Kidney (tissue), 22 donors: Measurements from ENCODE around the gene PTGR2. TPM values are rescaled to one million over a fixed set of nuclear protein-coding genes. Genes with fewer than 3 reads are reported as not detected.

Experiments used
- DNase-seq, 5 donors: peaks; one replicate each; pipeline ENCODE4 v3.0.0-alpha.2; 2013 to 2020
- FAIRE-seq: peaks from 2 replicates; lab custom pipeline; 2012; peaks lifted over from hg19 to GRCh38; lab: Jason Lieb, UNC
- H3K27ac ChIP-seq, 2 donors: one replicate each; pipeline ENCODE4 v1.7.0; 2013; ENCODE audit warnings: low read depth in 2 of 2, low read length in 2 of 2, inconsistent platforms in 1 of 2
- H3K27me3 ChIP-seq: one replicate; pipeline ENCODE4 v1.7.1; 2013; ENCODE audit warnings: low read length, inconsistent platforms; ENCODE audit not compliant: control insufficient read depth, insufficient read depth
- H3K36me3 ChIP-seq, 3 donors: one replicate each; pipeline versions ENCODE4 v1.7.0 to v1.7.1; 2013; ENCODE audit warnings: low read length in 3 of 3, control low read depth in 1 of 3, inconsistent platforms in 1 of 3; ENCODE audit not compliant: insufficient read depth in 3 of 3, control insufficient read depth in 2 of 3
- H3K4me1 ChIP-seq, 3 donors: one replicate each; pipeline versions ENCODE4 v1.7.0 to v1.7.1; 2013; ENCODE audit warnings: low read length in 3 of 3, inconsistent platforms in 1 of 3, low read depth in 1 of 3; ENCODE audit not compliant: control insufficient read depth in 2 of 3, insufficient read depth in 2 of 3
- H3K4me3 ChIP-seq, 3 donors: one replicate each; pipeline versions ENCODE4 v1.7.0 to v1.8.1; 2013; ENCODE audit warnings: low read length in 3 of 3, control low read depth in 1 of 3, inconsistent platforms in 1 of 3
- H3K9ac ChIP-seq, 3 donors: one replicate each; pipeline versions ENCODE4 v1.7.0 to v1.7.1; 2013; ENCODE audit warnings: low read length in 3 of 3, control low read depth in 1 of 3, inconsistent platforms in 1 of 3
- H3K9me3 ChIP-seq, 3 donors: one replicate each; pipeline versions ENCODE4 v1.7.0 to v1.7.1; 2013; ENCODE audit warnings: low read length in 3 of 3, control low read depth in 1 of 3, inconsistent platforms in 1 of 3; ENCODE audit not compliant: control insufficient read depth in 2 of 3, insufficient read depth in 1 of 3
- intact Hi-C: fragments of 100-400 bp; cut with DNase I; formaldehyde crosslinking; loops from one replicate; pipeline ENCODE4 v1.11.1; 2022
- long read RNA-seq, 10 donors: library from polyadenylated mRNA in 1 of 10; unstranded in 1 of 10; transcript quantifications; one replicate each; pipeline ENCODE4 v2.0.0 and lab custom pipeline, GENCODE V29; 2021 to 2026
- polyA plus RNA-seq: library from polyadenylated mRNA; stranded (reverse); fragments of 350-450 nt; fragmentation: Illumina TruSeq; extraction: RNeasy Lipid Tissue Mini Kit (QIAGEN cat#74804); gene quantifications from one replicate; pipeline ENCODE4 v1.2.3, GENCODE V29; 2014; ENCODE audit warnings: low read depth, low replicate concordance; ENCODE audit not compliant: insufficient read depth
- total RNA-seq: library from RNA; stranded (reverse); fragmentation: NEBNext Ultra II Directional; extraction: Animal tissue kit (Norgen Biotek cat#: 25700); gene quantifications from one replicate; pipeline ENCODE4 v1.2.1, GENCODE V29; 2021
- TF ChIP-seq, protein P1 (sequence below): IDR thresholded peaks from 3 replicates; pipeline ENCODE4 v1.5.1; 2012; ENCODE audit warnings: mild to moderate bottlenecking, moderate library complexity, borderline replicate concordance; ENCODE audit not compliant: insufficient read depth; ENCODE audit errors: extremely low read depth
- donor health status: control.
- donor health status: control.
- donor health status: control.
- donor health status: control.
- donor health status: control.
- donor health status: DM: yes; HTN: yes; CAD: no.
- donor health status: Normal renal cell carcinoma (clear cell type).

Gene PTGR2
- 20.5 TPM for total RNA-seq
- 24.4 TPM for polyA plus RNA-seq
- long read RNA-seq, donor 1, partial matches to known transcripts = 0 of 2 reads
- long read RNA-seq, donor 1, other reads (novel, unspliced or antisense) = 0 of 2 reads
- long read RNA-seq, donor 2, partial matches to known transcripts = 0 of 6 reads
- long read RNA-seq, donor 2, other reads (novel, unspliced or antisense) = 0 of 6 reads
- long read RNA-seq, donor 3, partial matches to known transcripts = 0 of 4 reads
- long read RNA-seq, donor 3, other reads (novel, unspliced or antisense) = 0 of 4 reads
- long read RNA-seq, donor 4, partial matches to known transcripts = 0 of 3 reads
- long read RNA-seq, donor 4, other reads (novel, unspliced or antisense) = 0 of 3 reads
- long read RNA-seq, donor 5 = 0 reads
- long read RNA-seq, donor 6, partial matches to known transcripts = 0 of 4 reads
- long read RNA-seq, donor 6, other reads (novel, unspliced or antisense) = 0 of 4 reads
- long read RNA-seq, donor 7, transcript PTGR2-205 (10 exons, 3,851 nt) = major isoform, 12 of 22 reads
- long read RNA-seq, donor 7, partial matches to known transcripts = 2 of 22 reads
- long read RNA-seq, donor 7, other reads (novel, unspliced or antisense) = 5 of 22 reads
- long read RNA-seq, donor 8, partial matches to known transcripts = 0 of 4 reads
- long read RNA-seq, donor 8, other reads (novel, unspliced or antisense) = 0 of 4 reads
- long read RNA-seq, donor 9, partial matches to known transcripts = 0 of 1 reads
- long read RNA-seq, donor 9, other reads (novel, unspliced or antisense) = 0 of 1 reads
- long read RNA-seq, donor 10, partial matches to known transcripts = 0 of 4 reads
- long read RNA-seq, donor 10, other reads (novel, unspliced or antisense) = 0 of 4 reads

DNA sequence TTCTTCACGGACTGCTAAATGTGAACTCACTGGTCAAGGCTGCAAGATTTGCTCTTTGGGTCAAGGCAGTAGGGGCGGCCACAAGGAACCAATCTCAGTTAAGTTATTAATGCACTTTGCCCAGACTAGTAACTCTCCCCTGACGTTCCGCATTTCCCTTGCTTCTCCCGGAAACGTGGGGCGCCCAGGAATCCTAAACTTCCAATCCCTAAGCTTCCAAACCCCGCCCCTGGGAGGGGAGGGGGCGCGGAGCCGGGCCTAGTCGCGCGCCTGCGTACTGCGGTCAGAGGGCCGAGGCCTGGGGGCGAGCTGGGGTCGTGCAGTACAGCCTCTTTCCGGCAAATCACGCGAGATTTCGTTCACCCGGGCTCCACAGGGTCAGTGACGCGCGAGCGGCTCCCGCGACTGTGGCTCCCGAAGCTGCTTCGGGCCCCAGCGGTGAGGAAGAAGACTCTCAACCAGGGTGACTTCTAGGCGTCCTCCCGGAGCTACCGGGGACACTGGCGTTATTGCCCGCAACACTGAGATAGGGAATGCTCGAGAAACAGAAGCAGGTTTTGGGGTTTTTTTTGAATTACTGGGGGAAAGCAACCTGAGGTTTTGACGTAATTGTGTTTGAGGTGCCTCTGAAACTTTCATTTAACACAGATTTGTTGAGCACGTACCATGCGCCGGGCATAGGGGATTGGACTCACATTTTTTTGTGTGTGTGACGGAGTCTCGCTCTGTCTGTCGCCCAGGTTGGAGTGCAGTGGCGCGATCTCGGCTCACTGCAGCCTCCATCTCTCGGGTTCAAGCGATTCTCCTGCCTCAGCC lies at the start of gene PTGR2:
Gene PTGR2 (plus strand): TSS at position 265 of the 816 bp plus-strand sequence. CDS start 7,032 bp downstream, outside the sequence.
- Histone ChIP-seq H3K27ac (peak within 1 kb of the TSS; percentile 97 to 98), H3K27me3 (no peaks in the 10 kb centered on the region), H3K4me1 (peaks cover 0 to 4% (median 2%) of the 10 kb centered on the region in 3 donors), H3K9ac (peak within 1 kb of the TSS; percentile 68 to 100 (median 93)), H3K9me3 (no peaks in the 10 kb centered on the region), H3K4me3 (peak within 1 kb of the TSS; percentile 81 to 96 (median 90)), H3K36me3 (no peaks in the 10 kb centered on the region)
- intact Hi-C loops = no loop called here
- DNase-seq (peak; percentile 98 to 99 (median 98)), FAIRE-seq (peak; percentile 76)
- TF ChIP-seq, protein P1, sequence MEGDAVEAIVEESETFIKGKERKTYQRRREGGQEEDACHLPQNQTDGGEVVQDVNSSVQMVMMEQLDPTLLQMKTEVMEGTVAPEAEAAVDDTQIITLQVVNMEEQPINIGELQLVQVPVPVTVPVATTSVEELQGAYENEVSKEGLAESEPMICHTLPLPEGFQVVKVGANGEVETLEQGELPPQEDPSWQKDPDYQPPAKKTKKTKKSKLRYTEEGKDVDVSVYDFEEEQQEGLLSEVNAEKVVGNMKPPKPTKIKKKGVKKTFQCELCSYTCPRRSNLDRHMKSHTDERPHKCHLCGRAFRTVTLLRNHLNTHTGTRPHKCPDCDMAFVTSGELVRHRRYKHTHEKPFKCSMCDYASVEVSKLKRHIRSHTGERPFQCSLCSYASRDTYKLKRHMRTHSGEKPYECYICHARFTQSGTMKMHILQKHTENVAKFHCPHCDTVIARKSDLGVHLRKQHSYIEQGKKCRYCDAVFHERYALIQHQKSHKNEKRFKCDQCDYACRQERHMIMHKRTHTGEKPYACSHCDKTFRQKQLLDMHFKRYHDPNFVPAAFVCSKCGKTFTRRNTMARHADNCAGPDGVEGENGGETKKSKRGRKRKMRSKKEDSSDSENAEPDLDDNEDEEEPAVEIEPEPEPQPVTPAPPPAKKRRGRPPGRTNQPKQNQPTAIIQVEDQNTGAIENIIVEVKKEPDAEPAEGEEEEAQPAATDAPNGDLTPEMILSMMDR = no peak

DNA sequence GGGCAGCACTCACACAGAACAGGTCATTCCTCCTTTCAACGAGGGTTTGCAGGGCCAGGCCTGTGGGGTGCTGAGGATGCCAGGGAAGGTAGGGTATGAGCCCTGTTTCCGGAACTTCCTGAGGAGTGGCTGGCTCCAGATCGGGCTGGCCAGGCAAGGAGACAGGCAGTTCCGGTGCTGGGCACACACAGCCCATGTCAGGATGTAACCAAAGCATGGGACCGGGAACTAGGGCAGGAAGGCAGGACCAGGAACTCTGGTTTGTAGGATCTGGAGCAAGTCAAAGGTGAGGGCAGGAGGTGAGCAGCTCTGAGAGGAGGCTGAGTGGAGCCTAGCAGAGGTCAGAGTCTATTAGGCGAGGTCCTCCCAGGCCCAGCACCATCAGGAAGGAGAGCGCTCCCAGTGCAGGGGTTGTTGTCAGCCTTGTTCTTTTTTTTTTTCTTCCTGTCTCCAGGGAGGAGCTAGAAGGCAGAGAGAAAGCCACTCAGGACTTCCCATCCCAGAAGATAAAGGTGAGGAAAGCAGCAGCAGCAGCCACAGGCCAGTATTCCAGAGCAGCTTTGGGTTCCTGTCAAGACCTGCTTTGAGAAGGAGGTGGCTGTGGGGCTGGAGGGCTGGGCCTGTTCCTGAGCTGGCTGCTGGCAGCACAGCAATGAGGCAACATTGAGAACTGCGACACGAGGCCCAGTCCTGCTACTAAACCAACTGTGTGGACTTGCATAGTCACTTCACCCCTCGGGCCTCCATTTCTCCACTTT lies 49.0 kb upstream of the PTGR2 start:
- Histone ChIP-seq H3K27me3 (no peaks in the 10 kb centered on the region), H3K9me3 (no peaks in the 10 kb centered on the region), H3K4me1 (peaks cover 0 to 5% (median 0%) of the 10 kb centered on the region in 3 donors), H3K27ac (peak overlapping the region in 1 of 2 donors; percentile 42), H3K36me3 (no peaks in the 10 kb centered on the region), H3K9ac (peak overlapping the region in 1 of 3 donors; percentile 3), H3K4me3 (no peak overlapping the region)
- FAIRE-seq = no peak
- DNase-seq = no peak
- intact Hi-C loops = no loop called here
- TF ChIP-seq, protein P1 = no peak

DNA sequence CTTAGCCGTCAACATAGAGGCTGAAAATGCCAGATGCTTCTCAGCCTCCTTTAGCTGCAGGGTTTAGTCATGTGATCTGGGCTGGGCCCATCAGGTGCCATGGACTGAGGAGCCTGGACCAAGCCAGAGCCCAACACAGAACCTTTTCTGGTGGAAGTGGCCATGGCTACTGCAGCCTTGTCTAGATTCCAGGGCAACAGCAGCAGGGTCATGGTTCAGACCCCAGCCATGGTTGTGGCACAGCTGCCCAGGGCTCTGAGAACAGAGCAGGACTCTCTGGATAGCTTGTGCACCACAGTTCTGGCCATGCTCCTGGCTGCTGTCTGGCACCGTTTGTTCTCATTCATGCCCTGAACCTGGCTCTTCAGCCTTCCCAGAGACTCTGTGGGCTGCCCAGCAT lies 47.0 kb upstream of the PTGR2 start:
- Histone ChIP-seq H3K9ac (no peak overlapping the region), H3K4me3 (no peak overlapping the region), H3K4me1 (peaks cover 0 to 5% (median 0%) of the 10 kb centered on the region in 3 donors), H3K36me3 (no peaks in the 10 kb centered on the region), H3K27me3 (no peaks in the 10 kb centered on the region), H3K9me3 (no peaks in the 10 kb centered on the region), H3K27ac (no peak overlapping the region)
- intact Hi-C loops = no loop called here
- FAIRE-seq (no peak), DNase-seq (no peak)
- TF ChIP-seq, protein P1 = no peak
